GM12801 (cell line): Measurements from ENCODE around the gene DFFA.

Experiments used
- CTCF ChIP-seq: IDR thresholded peaks from one replicate; pipeline ENCODE4 v1.5.1; 2011; ENCODE audit warnings: control low read depth; ENCODE audit not compliant: insufficient read length; ENCODE audit errors: extremely low read depth

The DFFA gene

GRCh38 chr1:10516925-10517676, 44.8 kb upstream of the DFFA start:
- TF ChIP-seq CTCF, result no peak

GRCh38 chr1:10515976-10516750, 43.8 kb upstream of the DFFA start:
- TF ChIP-seq CTCF, result no peak

GRCh38 chr1:10515301-10515975, 43.1 kb upstream of the DFFA start:
- TF ChIP-seq CTCF, result no peak

- TF ChIP-seq CTCF, result no peak
Observed at GRCh38 chr1:10514490-10515235, 42.3 kb upstream of the DFFA start.

- no peak for TF ChIP-seq CTCF
Observed at GRCh38 chr1:10513199-10513598, 40.9 kb upstream of the DFFA start.

- no peak for TF ChIP-seq CTCF
Observed at GRCh38 chr1:10511494-10511885, 39.2 kb upstream of the DFFA start.
